DMS114 treated with DMSO at 0.1 percent for 48 hours (cell line): ENCODE results near the gene SERPINF2.
"Not testable (repeated sequence)": the region's sequence is repeated elsewhere in the genome, so short reads cannot be mapped to it uniquely, and the experiment has no call there.

ENCODE experiments used
- DNase-seq: peaks from one replicate; lab custom pipeline; 2025; ENCODE audit not compliant: unreplicated experiment; lab: John Stamatoyannopoulos, UW

The SERPINF2 gene

GRCh38 chr17:1786708-1787107, 44.0 kb downstream of the SERPINF2 start:
- DNase-seq: no peak

GRCh38 chr17:1787301-1787902, 44.7 kb downstream of the SERPINF2 start:
- DNase-seq: no peak

GRCh38 chr17:1789936-1790335, 47.3 kb downstream of the SERPINF2 start:
- DNase-seq: no peak

DNA sequence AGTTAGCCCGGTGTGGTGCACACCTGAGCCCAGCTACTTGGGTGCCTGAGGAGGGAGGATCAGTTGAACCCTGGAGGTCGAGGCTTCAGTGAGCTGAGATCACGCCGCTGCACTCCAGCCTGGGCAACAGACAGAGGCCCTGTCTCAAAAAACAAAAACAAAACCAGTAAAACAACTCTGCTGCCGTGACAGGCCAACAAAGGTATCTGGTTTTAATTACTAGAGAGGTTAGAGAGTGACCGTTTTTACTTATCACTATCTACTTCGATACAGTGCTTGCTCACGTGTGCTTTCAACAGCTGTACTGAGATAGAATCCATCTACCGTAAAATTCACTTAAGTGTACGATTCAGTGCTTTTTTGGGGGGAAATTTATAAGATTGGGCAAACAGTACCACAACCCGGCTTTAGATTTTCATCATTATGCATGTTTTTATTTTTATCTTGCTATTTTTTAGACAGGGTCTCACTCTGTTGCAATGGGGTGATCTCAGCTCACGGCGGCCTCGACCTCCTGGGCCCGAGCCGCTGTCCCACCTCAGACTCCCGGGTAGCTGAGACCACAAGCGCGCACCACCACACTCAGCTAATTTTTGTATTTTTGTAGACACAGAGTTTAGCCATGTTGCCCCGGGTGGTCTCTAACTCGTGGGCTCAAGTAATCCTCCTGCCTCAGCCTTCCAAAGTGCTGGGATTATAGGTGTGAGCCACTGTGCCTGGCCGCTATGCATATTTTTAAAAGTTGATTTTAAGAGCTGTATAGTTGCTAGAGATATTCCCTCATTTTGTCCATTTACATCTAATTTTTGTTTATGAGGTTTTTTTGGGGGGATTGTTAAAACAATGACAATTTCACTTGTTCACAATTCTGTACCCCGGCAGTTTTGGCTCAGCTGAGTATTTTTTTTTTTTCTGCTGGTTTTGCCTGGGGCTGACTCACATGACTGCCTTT, 50.1 kb downstream of the SERPINF2 start:
- no peak for DNase-seq

DNA sequence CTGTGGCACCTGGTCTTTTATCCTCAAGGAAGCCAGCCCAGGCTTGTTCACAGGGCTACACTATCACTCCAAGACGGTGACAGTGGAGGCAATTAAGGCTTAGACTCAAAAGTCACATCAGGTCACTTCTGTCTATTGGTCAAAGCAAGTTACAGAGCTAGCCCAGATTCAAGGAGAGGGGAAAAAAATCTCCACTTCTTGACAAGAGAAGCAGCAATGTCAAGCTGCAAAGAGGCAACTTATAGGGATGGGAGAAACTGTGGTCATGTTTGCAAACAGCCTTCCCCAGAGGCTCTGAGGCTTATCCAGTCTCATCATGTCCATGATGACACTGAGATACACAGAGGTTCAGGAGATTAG, 50.8 kb downstream of the SERPINF2 start:
- DNase-seq: no peak

- no peak for DNase-seq
Observed at GRCh38 chr17:1796800-1797199, 54.1 kb downstream of the SERPINF2 start.

DNA sequence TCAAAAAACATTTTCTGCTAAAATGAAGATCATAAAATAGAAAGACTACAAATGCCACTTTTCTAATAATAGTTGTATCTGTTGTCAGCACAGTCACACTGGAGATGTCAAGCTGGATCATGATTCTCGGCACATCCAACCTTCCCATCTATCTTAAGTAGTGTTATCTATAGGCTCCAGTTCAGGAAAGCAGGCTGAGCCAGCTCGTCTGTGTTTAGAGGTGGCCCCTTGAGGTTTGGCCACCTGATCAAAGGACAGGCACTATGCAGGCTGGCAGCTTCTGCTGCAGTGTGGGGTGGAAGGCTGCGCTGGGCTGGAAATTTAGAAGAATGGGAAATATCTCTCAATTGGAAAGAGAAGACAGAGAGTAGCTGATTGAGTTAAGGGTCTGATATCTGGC, 54.7 kb downstream of the SERPINF2 start:
- no peak for DNase-seq

DNA sequence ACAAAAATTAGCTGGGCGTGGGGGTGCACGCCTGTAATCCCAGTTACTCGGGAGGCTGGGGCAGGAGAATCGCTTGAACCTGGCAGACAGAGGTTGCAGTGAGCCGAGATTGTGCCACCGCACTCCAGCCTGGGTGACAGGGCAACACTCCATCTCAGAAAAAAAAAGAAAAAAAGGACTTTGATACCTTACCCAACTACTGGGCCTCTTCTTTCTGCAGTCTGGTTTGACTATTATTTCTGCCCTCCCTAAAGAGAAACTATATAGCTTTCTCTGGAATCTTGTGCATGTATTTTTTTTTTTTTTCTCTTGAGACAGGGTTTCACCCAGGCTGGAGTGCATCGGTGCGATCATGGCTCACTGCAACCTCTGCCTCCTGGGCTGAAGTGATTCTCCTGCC, 55.2 kb downstream of the SERPINF2 start:
- not testable (repeated sequence) for DNase-seq

- no peak for DNase-seq
Observed at GRCh38 chr17:1800240-1800639, 57.6 kb downstream of the SERPINF2 start.

GRCh38 chr17:1800712-1801111, 58.0 kb downstream of the SERPINF2 start:
- no peak for DNase-seq

- DNase-seq: no peak
Observed at GRCh38 chr17:1802429-1802828, 59.8 kb downstream of the SERPINF2 start.

- DNase-seq: no peak
Observed at GRCh38 chr17:1803280-1803679, 60.6 kb downstream of the SERPINF2 start.
